Colonic mucosa (tissue), 4 donors: Measurements from ENCODE around the gene IGSF23. TPM values are rescaled to one million over a fixed set of nuclear protein-coding genes. Genes with fewer than 3 reads are reported as not detected.

ENCODE experiments used
- DNase-seq: peaks from one replicate; pipeline ENCODE4 v3.0.0-alpha.2; 2020
- H3K27ac ChIP-seq: fragments of 200-600 bp; one replicate; pipeline ENCODE4 v1.8.0; 2021
- H3K27me3 ChIP-seq: fragments of 200-600 bp; one replicate; pipeline ENCODE4 v1.8.0; 2021
- H3K36me3 ChIP-seq: fragments of 200-600 bp; one replicate; pipeline ENCODE4 v1.8.0; 2021
- H3K4me1 ChIP-seq: fragments of 200-600 bp; one replicate; pipeline ENCODE4 v1.8.0; 2021; ENCODE audit warnings: mild to moderate bottlenecking
- H3K4me3 ChIP-seq: fragments of 200-600 bp; one replicate; pipeline ENCODE4 v1.8.0; 2021
- H3K9ac ChIP-seq, 2 donors: one replicate each; pipeline ENCODE4 v1.7.0; 2013; ENCODE audit warnings: control low read depth in 2 of 2, low read depth in 2 of 2, low read length in 2 of 2
- H3K9me3 ChIP-seq: fragments of 200-600 bp; one replicate; pipeline ENCODE4 v1.8.0; 2021
- intact Hi-C: fragments of 100-400 bp; cut with DNase I; formaldehyde crosslinking; loops from one replicate; pipeline ENCODE4 v1.14.1; 2022
- total RNA-seq, 2 donors: library from RNA; stranded (reverse); fragmentation: NEBNext Ultra II Directional in 1 of 2; extraction: Animal tissue kit (Norgen Biotek cat#: 25700) in 1 of 2; gene quantifications; one replicate each; pipeline ENCODE4 v1.2.1, GENCODE V29; 2021
- TF ChIP-seq, protein P1 (sequence below): fragments of 200-600 bp; IDR thresholded peaks from one replicate; pipeline ENCODE4 v1.8.0; 2022; ENCODE audit warnings: antibody characterized with exemption, mild to moderate bottlenecking
- donor health status: healthy.
- donor health status: DM: no; HTN: no; CAD: no.
- donor health status: DM: no; HTN: no; CAD: no.

Gene IGSF23
- total RNA-seq, 2 donors from 2014 or later = not detected

DNA sequence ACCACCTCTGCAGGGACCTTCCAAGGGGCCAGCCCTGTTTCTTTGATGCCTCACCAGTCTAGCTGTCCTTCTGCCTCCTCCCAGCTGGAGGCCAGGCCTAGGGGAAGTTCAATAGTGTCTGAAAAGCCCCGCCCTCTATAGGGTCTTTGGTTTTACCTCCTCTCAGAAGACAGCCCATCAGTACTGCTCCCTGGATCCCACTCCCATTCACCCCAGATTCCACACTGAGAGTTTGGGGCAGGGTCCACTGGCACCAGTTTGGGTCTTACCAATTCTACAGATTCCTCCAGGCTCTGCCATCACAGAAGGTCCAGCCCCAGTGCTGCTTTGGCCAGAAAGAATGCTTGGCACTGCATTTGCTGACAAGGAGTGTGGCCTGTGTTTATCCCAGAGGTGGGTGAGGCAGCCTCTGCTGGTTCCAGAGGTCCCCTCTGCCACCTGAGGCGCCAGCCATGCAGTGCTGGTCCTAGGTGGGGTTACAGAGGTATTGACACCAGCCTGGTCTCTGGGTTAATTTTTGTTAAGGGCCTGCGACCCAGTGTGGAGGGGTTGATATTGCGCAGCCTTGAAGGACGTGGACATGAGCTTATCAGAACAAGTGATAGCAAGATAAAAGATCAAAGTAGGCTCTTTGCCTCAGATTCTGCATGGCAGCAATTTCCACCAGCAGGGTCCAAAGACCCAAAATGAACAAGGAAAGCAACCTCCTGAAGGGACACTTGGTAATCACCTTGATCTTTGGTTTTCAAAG, 41.4 kb upstream of the IGSF23 start:
- no peaks in the 10 kb centered on the region for H3K9me3 ChIP-seq
- H3K9ac ChIP-seq = no peak overlapping the region
- intact Hi-C loops = loop anchor here (5.0 to 10.0 kb wide), 2 partner anchors 85 to 203 kb away; partner anchors contain the start of gene CBLC
- no peaks in the 10 kb centered on the region for H3K36me3 ChIP-seq
- TF ChIP-seq, protein P1, sequence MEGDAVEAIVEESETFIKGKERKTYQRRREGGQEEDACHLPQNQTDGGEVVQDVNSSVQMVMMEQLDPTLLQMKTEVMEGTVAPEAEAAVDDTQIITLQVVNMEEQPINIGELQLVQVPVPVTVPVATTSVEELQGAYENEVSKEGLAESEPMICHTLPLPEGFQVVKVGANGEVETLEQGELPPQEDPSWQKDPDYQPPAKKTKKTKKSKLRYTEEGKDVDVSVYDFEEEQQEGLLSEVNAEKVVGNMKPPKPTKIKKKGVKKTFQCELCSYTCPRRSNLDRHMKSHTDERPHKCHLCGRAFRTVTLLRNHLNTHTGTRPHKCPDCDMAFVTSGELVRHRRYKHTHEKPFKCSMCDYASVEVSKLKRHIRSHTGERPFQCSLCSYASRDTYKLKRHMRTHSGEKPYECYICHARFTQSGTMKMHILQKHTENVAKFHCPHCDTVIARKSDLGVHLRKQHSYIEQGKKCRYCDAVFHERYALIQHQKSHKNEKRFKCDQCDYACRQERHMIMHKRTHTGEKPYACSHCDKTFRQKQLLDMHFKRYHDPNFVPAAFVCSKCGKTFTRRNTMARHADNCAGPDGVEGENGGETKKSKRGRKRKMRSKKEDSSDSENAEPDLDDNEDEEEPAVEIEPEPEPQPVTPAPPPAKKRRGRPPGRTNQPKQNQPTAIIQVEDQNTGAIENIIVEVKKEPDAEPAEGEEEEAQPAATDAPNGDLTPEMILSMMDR = no peak
- no peaks in the 10 kb centered on the region for H3K4me1 ChIP-seq
- H3K27me3 ChIP-seq = no peaks in the 10 kb centered on the region
- no peak for DNase-seq
- H3K27ac ChIP-seq = no peak overlapping the region
- no peak overlapping the region for H3K4me3 ChIP-seq

DNA sequence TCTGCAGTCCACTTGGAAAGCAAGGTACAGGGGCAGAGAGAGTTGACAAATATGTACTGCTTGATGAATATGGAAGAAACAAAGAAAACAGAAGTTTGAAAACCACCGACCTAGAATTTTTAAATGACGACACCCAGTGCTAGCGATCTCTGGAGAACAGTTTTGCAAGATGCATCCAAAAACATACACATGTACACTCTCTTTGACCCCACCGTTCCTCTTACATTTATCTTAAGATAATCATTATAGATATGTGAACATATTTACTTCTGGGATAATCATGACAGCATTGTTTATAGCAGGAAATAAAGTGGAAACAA, 40.8 kb upstream of the IGSF23 start:
- Histone ChIP-seq H3K9me3 (no peaks in the 10 kb centered on the region), H3K4me3 (no peak overlapping the region), H3K36me3 (no peaks in the 10 kb centered on the region), H3K27me3 (no peaks in the 10 kb centered on the region), H3K27ac (no peak overlapping the region), H3K4me1 (no peaks in the 10 kb centered on the region), H3K9ac (no peak overlapping the region)
- TF ChIP-seq, protein P1 = no peak
- no peak for DNase-seq
- intact Hi-C loops = loop anchor here (5.0 to 10.0 kb wide), 2 partner anchors 85 to 202 kb away; partner anchors contain the start of gene CBLC

DNA sequence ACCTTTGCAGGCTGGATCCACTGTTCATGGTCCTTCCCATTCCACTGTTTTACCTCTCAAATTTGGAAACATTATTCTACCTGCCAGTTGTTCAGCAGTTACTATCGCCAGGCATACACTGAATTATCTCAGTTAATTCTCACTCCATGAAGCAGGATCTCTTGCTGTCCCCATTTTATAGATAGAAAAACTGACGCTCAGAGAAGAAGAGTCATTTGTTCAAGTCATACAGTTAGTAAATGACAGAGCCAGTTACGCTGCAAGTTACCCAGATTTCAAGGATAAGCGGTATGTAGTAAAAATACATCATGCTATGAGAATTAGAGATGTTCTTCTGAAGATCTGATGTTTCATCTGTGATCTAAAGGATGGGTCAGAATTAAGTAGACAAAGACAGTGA, 40.2 kb upstream of the IGSF23 start:
- H3K27me3 ChIP-seq = no peaks in the 10 kb centered on the region
- intact Hi-C loops = loop anchor here (5.0 to 10.0 kb wide), 2 partner anchors 84 to 202 kb away; partner anchors contain the start of gene CBLC
- no peak overlapping the region for H3K4me3 ChIP-seq
- H3K9me3 ChIP-seq = no peaks in the 10 kb centered on the region
- no peak overlapping the region for H3K27ac ChIP-seq
- no peak for DNase-seq
- no peaks in the 10 kb centered on the region for H3K36me3 ChIP-seq
- no peak overlapping the region for H3K9ac ChIP-seq
- no peaks in the 10 kb centered on the region for H3K4me1 ChIP-seq
- TF ChIP-seq, protein P1 = no peak

DNA sequence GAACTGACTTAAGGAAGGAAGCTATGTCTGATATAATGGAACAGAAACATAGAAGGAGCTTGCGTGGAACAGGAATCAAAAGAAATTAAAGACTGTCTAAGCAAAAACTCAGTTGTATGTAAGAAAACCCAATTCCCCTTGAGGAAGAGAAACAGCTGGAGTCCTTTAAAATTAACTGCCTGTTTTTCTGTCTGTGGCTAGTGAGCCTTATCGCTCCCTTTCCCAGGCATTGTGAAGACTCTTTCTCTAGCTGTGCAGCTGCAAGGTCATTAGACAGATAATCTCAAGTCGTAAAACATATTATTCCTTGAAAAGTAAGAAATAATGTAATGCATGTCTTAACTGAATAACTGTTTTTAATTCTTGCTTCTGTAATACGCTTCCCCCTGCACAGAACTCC, 39.7 kb upstream of the IGSF23 start:
- intact Hi-C loops = loop anchor here (5.0 to 10.0 kb wide), 2 partner anchors 84 to 201 kb away; partner anchors contain the start of gene CBLC
- H3K9ac ChIP-seq = no peak overlapping the region

DNA sequence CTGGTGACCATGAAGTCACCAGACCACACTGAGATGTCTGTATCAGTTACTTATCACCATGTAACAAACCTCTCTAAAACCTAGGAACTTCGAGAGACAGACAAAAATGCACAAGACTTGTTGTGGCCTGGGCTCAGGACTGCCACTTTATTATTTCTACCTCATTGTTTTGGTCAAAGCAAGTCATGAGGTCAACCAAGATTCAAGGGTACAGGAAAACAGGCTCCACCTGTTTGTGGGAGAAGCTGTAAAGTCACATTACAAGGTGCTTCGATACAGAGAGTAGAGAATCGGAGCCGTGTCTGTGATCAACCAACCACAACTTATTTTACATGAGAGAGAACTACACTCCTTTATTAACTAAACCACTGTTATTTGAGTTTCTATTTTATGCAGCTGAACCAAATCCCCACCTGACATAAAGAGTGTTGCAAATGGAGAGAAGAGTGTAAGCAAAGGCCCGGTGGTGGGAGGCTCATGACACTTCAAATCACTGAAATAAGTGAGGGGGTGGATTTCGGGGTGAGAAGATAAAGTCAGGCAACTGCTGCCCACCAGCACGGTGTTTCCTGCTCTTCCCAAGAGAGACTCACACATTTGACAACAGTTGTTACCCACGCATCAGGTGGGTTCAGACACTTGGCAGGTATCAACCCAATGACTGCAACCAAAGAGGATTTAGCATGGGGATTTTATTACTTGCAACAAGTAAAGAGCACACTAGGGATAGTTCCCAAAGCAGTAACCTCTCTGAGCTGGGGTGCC, 39.0 kb upstream of the IGSF23 start:
- H3K9ac ChIP-seq = no peak overlapping the region
- H3K27me3 ChIP-seq = no peaks in the 10 kb centered on the region
- H3K9me3 ChIP-seq = no peaks in the 10 kb centered on the region
- H3K4me3 ChIP-seq = no peak overlapping the region
- TF ChIP-seq, protein P1 = no peak
- intact Hi-C loops = loop anchor here (5.0 to 10.0 kb wide), 2 partner anchors 83 to 200 kb away; partner anchors contain the start of gene CBLC
- H3K27ac ChIP-seq = no peak overlapping the region
- no peaks in the 10 kb centered on the region for H3K36me3 ChIP-seq
- no peak for DNase-seq
- no peaks in the 10 kb centered on the region for H3K4me1 ChIP-seq

More for the DNA sequence above, 39.7 kb upstream of the IGSF23 start:
- DNase-seq = no peak
- H3K27ac ChIP-seq = no peak overlapping the region
- no peaks in the 10 kb centered on the region for H3K36me3 ChIP-seq
- no peaks in the 10 kb centered on the region for H3K9me3 ChIP-seq
- TF ChIP-seq, protein P1 = no peak
- no peaks in the 10 kb centered on the region for H3K4me1 ChIP-seq
- H3K27me3 ChIP-seq = no peaks in the 10 kb centered on the region
- no peak overlapping the region for H3K4me3 ChIP-seq
